Measurements from ENCODE around the gene KCNJ1. TPM values are rescaled to one million over a fixed set of nuclear protein-coding genes. Genes with fewer than 3 reads are reported as not detected.

Gene KCNJ1
- total and polyA plus RNA-seq, 2 of the 8 experiments (the other 6 are each of a cell fraction or from before 2014, with no cell fraction given) = 0.17 to 0.23 TPM

GRCh38 chr11:128810784-128811514 lies 56.1 kb downstream of the KCNJ1 start:
- ChIA-PET CTCF (ENCODE audit: partially characterized antibody) (interaction anchor here (0.8 to 4.7 kb wide), 9 partner anchors 8 to 652 kb away, joined by 3 to 35 read pairs (median 4); no protein-coding TSS in a partner anchor), POLR2A (ENCODE audit: partially characterized antibody) (no interaction called here)
- Histone ChIP-seq H2BK20ac (ENCODE audit: low read length) (no peak overlapping the region), H2BK15ac (ENCODE audit: low read length) (peak overlapping the region; percentile 41; the same call in 1 of the 2 replicates), H2BK12ac (ENCODE audit: low read depth, low read length) (no peak overlapping the region), H3K9ac (replicated peaks in 1 of 4; ENCODE audit: extremely low read depth in 1 of 4, low read depth in 3 of 4, low read length in 3 of 4) (no peak overlapping the region), H3K36me3 (ENCODE audit: control insufficient read depth in 2 of 4, insufficient read depth in 4 of 4, low read length in 3 of 4) (no peaks in the 10 kb centered on the region), H3K23ac (ENCODE audit: insufficient read length) (no peak overlapping the region), H3K4me2 (ENCODE audit: insufficient read depth in 1 of 2, low read depth in 2 of 2, low read length in 2 of 2) (no peak overlapping the region), H3K56ac (replicated peaks; ENCODE audit: insufficient read length, low read depth, low read length) (no peak overlapping the region), H3K79me2 (ENCODE audit: control insufficient read depth in 1 of 2, insufficient read depth in 2 of 2, low read length in 2 of 2) (no peaks in the 10 kb centered on the region), H2BK120ac (replicated peaks; ENCODE audit: low read depth, low read length) (no peak overlapping the region), H3K27ac (ENCODE audit: low read depth, low read length) (no peak overlapping the region), H2AK5ac (ENCODE audit: low read depth, low read length) (no peak overlapping the region), H3K79me1 (ENCODE audit: low read depth, low read length) (no peaks in the 10 kb centered on the region), H3K18ac (ENCODE audit: extremely low read depth, low read length) (no peak overlapping the region), H4K20me1 (replicated peaks in 1 of 2; ENCODE audit: control insufficient read depth in 1 of 2, insufficient read depth in 2 of 2, low read length in 2 of 2) (no peaks in the 10 kb centered on the region), H2AFZ (ENCODE audit: low read length) (no peak overlapping the region), H4K91ac (replicated peaks; ENCODE audit: insufficient read length, low read length) (no peak overlapping the region), H3K9me3 (ENCODE audit: insufficient read depth in 2 of 2, low read depth in 1 of 2, low read length in 1 of 2) (no peaks in the 10 kb centered on the region), H4K5ac (ENCODE audit: insufficient read length, low read depth, low read length) (no peak overlapping the region), H3K4me1 (replicated peaks in 1 of 4; ENCODE audit: control insufficient read depth in 3 of 4, insufficient read depth in 4 of 4, low read length in 3 of 4) (peaks cover 6 to 14% (median 7%) of the 10 kb centered on the region in 4 experiments; a peak in 5 of 7 replicates), H3K4ac (replicated peaks; ENCODE audit: insufficient read length, low read depth, low read length) (no peak overlapping the region), H3K27me3 (replicated peaks in 1 of 4; ENCODE audit: control insufficient read depth in 3 of 4, extremely low read depth in 1 of 4, insufficient read depth in 3 of 4, low read length in 3 of 4) (no peaks in the 10 kb centered on the region), H3K23me2 (ENCODE audit: low read depth, low read length) (peaks cover 3% of the 10 kb centered on the region; the same call in 1 of the 2 replicates), H3K4me3 (ENCODE audit: extremely low read depth in 1 of 4, insufficient read depth in 2 of 4, low read depth in 3 of 4, low read length in 4 of 4) (no peak overlapping the region), H4K8ac (ENCODE audit: extremely low read depth, insufficient read depth, low read length) (no peak overlapping the region), H2BK5ac (ENCODE audit: low read depth, low read length) (no peak overlapping the region), H3K14ac (ENCODE audit: insufficient read length) (no peak overlapping the region)
- 96% methylated on average over 8 of the region's 8 CpGs; no CpG with 5 or more reads in 1 of the 2 experiments for WGBS, 2 experiments (ENCODE audit: extremely low coverage in 1 of 2, insufficient coverage in 1 of 2, insufficient read length in 1 of 2, insufficient replicate concordance in 2 of 2, low coverage in 1 of 2, low lambda C conversion rate in 2 of 2, missing lambda C conversion rate in 1 of 2)
- TF ChIP-seq SP1 (IDR thresholded peaks at IDR 0.05; ENCODE audit: low read depth, low read length) (no peak), FOSL1 (IDR thresholded peaks at IDR 0.05; ENCODE audit: insufficient read depth, low read depth, low read length) (no peak)
- DNase-seq (ENCODE audit: low read depth in 1 of 2, low spot score in 2 of 2) (no peak), FAIRE-seq (no peak)

Measured in H1 (cell line).